HepG2 (cell line): Measurements from ENCODE around the gene PARP15. TPM values are rescaled to one million over a fixed set of nuclear protein-coding genes. Genes with fewer than 3 reads are reported as not detected.

Experiments
- ARNT ChIP-seq: fragments of 450-650 bp; IDR thresholded peaks from 2 replicates; pipeline ENCODE4 v1.6.1; 2017
- DPF2 ChIP-seq: sonication (generic); formaldehyde crosslinking; IDR thresholded peaks from 2 replicates; pipeline ENCODE4 v1.4.0; 2020; ENCODE audit warnings: mild to moderate bottlenecking, low read depth, missing genetic modification reagents, borderline replicate concordance
- ELF3 ChIP-seq: IDR thresholded peaks from 2 replicates; pipeline ENCODE4 v1.6.1; 2016; ENCODE audit warnings: missing genetic modification reagents, missing compliant biosample characterization
- HMGXB3 ChIP-seq: sonication (generic); formaldehyde crosslinking; IDR thresholded peaks from 2 replicates; pipeline ENCODE4 v1.4.0; 2020; ENCODE audit warnings: missing genetic modification reagents, borderline replicate concordance
- MIXL1 ChIP-seq: IDR thresholded peaks from 2 replicates; pipeline ENCODE4 v1.6.1; 2016
- PPARG ChIP-seq: conservative IDR thresholded peaks from 2 replicates; pipeline ENCODE4 v1.6.1; 2016; ENCODE audit warnings: missing biosample characterization, missing genetic modification reagents
- SMAD9 ChIP-seq: sonication (generic); formaldehyde crosslinking; IDR thresholded peaks from 2 replicates; pipeline ENCODE4 v1.5.1; 2020; ENCODE audit warnings: mild to moderate bottlenecking, missing genetic modification reagents
- ZFP82 ChIP-seq: sonication (generic); formaldehyde crosslinking; IDR thresholded peaks from 2 replicates; pipeline ENCODE4 v1.5.1; 2020; ENCODE audit warnings: mild to moderate bottlenecking, missing genetic modification reagents, borderline replicate concordance
- ZNF333 ChIP-seq: sonication (generic); formaldehyde crosslinking; IDR thresholded peaks from 2 replicates; pipeline ENCODE4 v1.4.0; 2020; ENCODE audit warnings: mild to moderate bottlenecking, missing genetic modification reagents, borderline replicate concordance
- ZSCAN29 ChIP-seq: sonication (generic); formaldehyde crosslinking; conservative IDR thresholded peaks from 2 replicates; pipeline ENCODE4 v1.4.0; 2020; ENCODE audit warnings: mild to moderate bottlenecking, missing genetic modification reagents
- ZSCAN31 ChIP-seq: sonication (generic); formaldehyde crosslinking; IDR thresholded peaks from 2 replicates; pipeline ENCODE4 v1.5.0; 2020; ENCODE audit warnings: low read depth, mild to moderate bottlenecking, missing genetic modification reagents
- ZXDC ChIP-seq: sonication (generic); formaldehyde crosslinking; IDR thresholded peaks from 2 replicates; pipeline ENCODE4 v1.5.0; 2020; ENCODE audit warnings: mild to moderate bottlenecking, missing genetic modification reagents
- polyA plus RNA-seq, 8 experiments: library from polyadenylated mRNA; depleted of rRNA in 3 of 8; stranded (reverse) in 7 of 8; unstranded in 1 of 8; fragments of >200 nt; fragmentation: Illumina TruSeq in 4 of 8; extraction: Trizol in 4 of 8; gene quantifications; 2 replicates each; pipeline versions ENCODE4 v1.2.1 to v1.2.3, GENCODE V29; 2011 to 2016; ENCODE audit warnings: low read depth in 4 of 8, missing spikeins in 1 of 8, mixed read lengths in 1 of 8; ENCODE audit not compliant: insufficient read depth in 1 of 8
- total RNA-seq, 5 experiments: library from RNA; depleted of rRNA; stranded (reverse); fragments of >200 nt; fragmentation: Illumina TruSeq; extraction: Trizol; gene quantifications; 2 replicates each; pipeline ENCODE4 v1.2.3, GENCODE V29; 2016; ENCODE audit warnings: low read depth in 1 of 5
- TF ChIP-seq, protein P1 (sequence below): sonication (generic); formaldehyde crosslinking; IDR thresholded peaks from 2 replicates; pipeline ENCODE4 v1.4.0; 2020; ENCODE audit warnings: missing genetic modification reagents
- TF ChIP-seq, protein P2 (sequence below): sonication (generic); formaldehyde crosslinking; IDR thresholded peaks from 2 replicates; pipeline ENCODE4 v1.4.0; 2020; ENCODE audit warnings: low read depth, missing genetic modification reagents

PARP15 gene
- total and polyA plus RNA-seq, 2 of the 13 experiments (the other 11 are each of a cell fraction or from before 2014, with no cell fraction given): 0.02 TPM; not detected in 1

GRCh38 chr3:122572940-122573412, 4.5 kb upstream of the PARP15 start (continued):
- TF ChIP-seq, protein P1, sequence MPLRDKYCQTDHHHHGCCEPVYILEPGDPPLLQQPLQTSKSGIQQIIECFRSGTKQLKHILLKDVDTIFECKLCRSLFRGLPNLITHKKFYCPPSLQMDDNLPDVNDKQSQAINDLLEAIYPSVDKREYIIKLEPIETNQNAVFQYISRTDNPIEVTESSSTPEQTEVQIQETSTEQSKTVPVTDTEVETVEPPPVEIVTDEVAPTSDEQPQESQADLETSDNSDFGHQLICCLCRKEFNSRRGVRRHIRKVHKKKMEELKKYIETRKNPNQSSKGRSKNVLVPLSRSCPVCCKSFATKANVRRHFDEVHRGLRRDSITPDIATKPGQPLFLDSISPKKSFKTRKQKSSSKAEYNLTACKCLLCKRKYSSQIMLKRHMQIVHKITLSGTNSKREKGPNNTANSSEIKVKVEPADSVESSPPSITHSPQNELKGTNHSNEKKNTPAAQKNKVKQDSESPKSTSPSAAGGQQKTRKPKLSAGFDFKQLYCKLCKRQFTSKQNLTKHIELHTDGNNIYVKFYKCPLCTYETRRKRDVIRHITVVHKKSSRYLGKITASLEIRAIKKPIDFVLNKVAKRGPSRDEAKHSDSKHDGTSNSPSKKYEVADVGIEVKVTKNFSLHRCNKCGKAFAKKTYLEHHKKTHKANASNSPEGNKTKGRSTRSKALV (CRISPR knock-in tag): no peak
- TF ChIP-seq ELF3 (CRISPR knock-in tag): peak; percentile 71
- TF ChIP-seq ZFP82 (CRISPR knock-in tag): no peak
- no peak for TF ChIP-seq ZSCAN31 (CRISPR knock-in tag)
- TF ChIP-seq SMAD9: no peak
- no peak; the same call in 1 of the 2 replicates for TF ChIP-seq HMGXB3 (CRISPR knock-in tag)
- no peak for TF ChIP-seq ZXDC (CRISPR knock-in tag)
- 0 out of 2 replicates have a peak, but pooled peaks have one; percentile 14 for TF ChIP-seq PPARG (CRISPR knock-in tag)
- no peak for TF ChIP-seq ARNT
- TF ChIP-seq DPF2 (CRISPR knock-in tag): no peak
- TF ChIP-seq ZNF333 (CRISPR knock-in tag): no peak
- no peak for TF ChIP-seq ZSCAN29 (CRISPR knock-in tag)
- TF ChIP-seq, protein P2, sequence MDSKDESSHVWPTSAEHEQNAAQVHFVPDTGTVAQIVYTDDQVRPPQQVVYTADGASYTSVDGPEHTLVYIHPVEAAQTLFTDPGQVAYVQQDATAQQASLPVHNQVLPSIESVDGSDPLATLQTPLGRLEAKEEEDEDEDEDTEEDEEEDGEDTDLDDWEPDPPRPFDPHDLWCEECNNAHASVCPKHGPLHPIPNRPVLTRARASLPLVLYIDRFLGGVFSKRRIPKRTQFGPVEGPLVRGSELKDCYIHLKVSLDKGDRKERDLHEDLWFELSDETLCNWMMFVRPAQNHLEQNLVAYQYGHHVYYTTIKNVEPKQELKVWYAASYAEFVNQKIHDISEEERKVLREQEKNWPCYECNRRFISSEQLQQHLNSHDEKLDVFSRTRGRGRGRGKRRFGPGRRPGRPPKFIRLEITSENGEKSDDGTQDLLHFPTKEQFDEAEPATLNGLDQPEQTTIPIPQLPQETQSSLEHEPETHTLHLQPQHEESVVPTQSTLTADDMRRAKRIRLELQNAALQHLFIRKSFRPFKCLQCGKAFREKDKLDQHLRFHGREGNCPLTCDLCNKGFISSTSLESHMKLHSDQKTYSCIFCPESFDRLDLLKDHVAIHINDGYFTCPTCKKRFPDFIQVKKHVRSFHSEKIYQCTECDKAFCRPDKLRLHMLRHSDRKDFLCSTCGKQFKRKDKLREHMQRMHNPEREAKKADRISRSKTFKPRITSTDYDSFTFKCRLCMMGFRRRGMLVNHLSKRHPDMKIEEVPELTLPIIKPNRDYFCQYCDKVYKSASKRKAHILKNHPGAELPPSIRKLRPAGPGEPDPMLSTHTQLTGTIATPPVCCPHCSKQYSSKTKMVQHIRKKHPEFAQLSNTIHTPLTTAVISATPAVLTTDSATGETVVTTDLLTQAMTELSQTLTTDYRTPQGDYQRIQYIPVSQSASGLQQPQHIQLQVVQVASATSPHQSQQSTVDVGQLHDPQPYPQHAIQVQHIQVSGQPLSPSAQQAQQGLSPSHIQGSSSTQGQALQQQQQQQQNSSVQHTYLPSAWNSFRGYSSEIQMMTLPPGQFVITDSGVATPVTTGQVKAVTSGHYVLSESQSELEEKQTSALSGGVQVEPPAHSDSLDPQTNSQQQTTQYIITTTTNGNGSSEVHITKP (CRISPR knock-in tag): no peak
- TF ChIP-seq MIXL1 (CRISPR knock-in tag): peak; percentile 43; the same call in 1 of the 2 replicates
